Measurements from ENCODE around the gene UQCRH.
"Not testable (repeated sequence)": the region's sequence is repeated elsewhere in the genome, so short reads cannot be mapped to it uniquely, and the experiment has no call there.

The UQCRH gene

GRCh38 chr1:46334030-46334384 lies 30.5 kb downstream of the UQCRH start:
- no peak for DNase-seq

- no peak for DNase-seq
These were observed 31.6 kb downstream of the UQCRH start for GRCh38 chr1:46335081-46335480.

DNA sequence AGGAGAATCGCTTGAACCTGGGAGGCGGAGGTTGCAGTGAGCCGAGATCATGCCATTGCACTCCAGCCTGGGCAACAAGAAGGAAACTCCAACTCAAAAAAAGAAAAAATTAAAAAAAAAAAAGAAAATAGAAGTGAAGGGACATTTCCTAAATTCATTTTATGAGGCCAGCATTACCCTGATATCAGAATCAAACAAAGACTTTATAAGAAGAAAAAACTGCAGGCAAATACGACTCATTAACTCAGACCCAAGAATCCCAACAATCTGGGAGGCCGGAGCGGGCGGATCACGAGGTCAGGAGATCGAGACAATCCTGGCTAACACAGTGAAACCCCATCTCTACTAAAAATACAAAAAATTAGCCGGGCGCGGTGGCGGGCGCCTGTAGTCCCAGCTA lies 33.9 kb downstream of the UQCRH start:
- not testable (repeated sequence) for DNase-seq

GRCh38 chr1:46340404-46341221 lies 37.1 kb downstream of the UQCRH start, which contains the start of gene NSUN4:
Gene NSUN4 (plus strand): TSS chr1:46340807. CDS start chr1:46340827, 20 bp downstream.
- peak; percentile 96 for DNase-seq

- DNase-seq = no peak
These were observed 38.0 kb downstream of the UQCRH start for GRCh38 chr1:46341222-46342083.

- DNase-seq = no peak
These were observed 38.7 kb downstream of the UQCRH start for GRCh38 chr1:46342084-46342656.

- no peak for DNase-seq
These were observed 39.3 kb downstream of the UQCRH start for GRCh38 chr1:46342677-46343350.

GRCh38 chr1:46343351-46343695 lies 39.8 kb downstream of the UQCRH start:
- no peak for DNase-seq

DNA sequence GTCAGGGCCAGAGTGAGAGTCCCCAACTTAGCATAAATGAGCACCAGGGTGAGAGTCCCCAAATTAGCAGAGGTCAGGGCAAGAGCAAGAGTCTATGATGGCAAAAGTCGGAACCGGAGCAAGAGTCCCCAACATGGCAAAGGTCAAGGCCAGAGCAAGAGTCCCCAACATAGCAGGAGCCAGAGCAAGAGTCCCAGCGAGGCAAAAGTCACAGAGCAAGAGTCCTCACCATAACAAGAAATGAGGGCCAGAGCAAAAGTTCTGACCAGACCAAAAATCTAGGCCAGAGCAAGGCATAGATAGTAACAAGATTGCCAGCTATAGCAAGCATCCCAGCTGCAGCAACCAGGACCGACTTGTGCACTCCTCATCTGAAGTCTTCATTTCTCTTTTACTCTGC lies 40.2 kb downstream of the UQCRH start:
- DNase-seq = no peak

DNA sequence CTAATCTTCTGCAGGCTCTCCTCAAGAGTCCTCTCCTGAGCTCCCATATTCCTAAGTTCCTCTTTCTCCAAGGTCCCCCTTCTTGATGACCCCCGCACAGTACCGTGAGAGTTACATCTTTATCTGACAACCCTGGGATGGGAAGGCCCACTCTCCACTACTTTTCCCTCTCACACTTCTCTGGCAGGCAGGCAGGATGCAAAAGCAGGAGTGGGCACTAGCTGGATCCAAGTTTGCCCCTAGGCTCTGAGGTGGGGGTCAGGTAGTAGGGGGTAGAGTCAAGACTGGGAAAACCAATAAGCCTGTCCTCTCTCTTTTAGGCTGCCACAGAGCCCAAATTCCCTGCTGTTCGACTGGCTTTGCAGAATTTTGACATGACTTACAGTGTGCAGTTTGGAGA lies 41.0 kb downstream of the UQCRH start:
- DNase-seq = no peak

DNA sequence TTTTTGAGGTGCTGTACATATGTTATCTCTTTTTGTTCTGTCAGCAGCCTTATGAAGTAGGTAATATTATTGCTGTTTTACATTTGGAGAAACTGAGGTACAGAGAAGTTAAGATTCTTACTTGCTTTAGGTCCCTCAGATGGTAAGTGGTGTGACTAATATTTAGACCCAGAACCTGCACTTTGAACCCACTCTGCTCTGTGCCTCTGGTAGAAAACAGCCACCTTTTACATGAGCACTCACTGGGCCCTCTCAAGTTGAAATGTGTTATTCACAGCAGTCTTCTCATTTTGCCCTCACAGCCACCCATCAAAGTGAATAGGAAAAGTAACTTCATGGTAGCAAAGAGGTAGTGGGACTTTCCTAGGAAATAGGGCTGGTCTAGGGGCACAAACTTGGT lies 41.8 kb downstream of the UQCRH start:
- DNase-seq = no peak

DNA sequence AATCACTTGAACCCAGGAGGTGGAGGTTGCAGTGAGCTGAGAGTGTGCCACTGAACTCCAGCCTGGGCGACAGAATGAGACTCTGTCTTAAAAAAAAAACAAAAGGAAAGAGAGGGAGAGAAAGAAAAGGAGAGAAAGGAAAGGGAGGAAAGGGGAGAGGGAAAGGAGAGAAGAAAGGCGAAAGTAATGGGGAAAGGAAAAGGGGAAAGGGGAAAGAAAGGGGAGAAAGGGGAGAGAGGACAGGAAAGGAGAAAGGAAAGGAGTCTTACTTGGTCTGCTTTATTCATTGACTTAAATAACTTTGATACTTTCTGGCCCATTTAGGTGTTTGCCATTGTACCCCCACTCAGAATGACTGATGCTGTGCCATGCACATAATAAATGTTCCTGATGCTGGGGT lies 48.9 kb downstream of the UQCRH start:
- no peak for DNase-seq

GRCh38 chr1:46355920-46356319 lies 52.4 kb downstream of the UQCRH start:
- not testable (repeated sequence) for DNase-seq

DNA sequence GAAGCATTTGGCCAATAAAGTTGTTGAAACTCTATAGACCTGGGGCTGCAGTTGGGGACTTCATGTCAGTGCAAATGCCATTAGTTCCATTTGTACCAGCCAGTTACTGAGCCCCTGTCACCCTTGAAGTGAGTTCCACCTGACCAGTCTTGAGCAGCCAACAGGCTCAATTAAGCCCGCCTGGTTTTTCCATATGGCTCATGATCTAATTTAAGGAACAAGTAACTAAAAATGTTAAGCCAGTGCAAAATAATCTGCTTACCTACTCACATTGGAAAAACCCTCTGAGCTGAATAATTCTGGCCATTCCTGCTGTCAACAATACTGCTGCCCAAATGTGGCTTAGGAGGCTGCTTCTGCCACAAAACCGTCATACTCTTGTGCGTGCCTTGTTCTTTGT lies 58.7 kb downstream of the UQCRH start:
- DNase-seq = no peak

GRCh38 chr1:46363121-46363520 lies 59.6 kb downstream of the UQCRH start:
- no peak for DNase-seq

- DNase-seq = no peak
These were observed 61.1 kb downstream of the UQCRH start for GRCh38 chr1:46364612-46365011.

- DNase-seq = not testable (repeated sequence)
These were observed 62.3 kb downstream of the UQCRH start for GRCh38 chr1:46365796-46366195.

Data from NCI-H2171 treated with DMSO at 0.1 percent for 48 hours (cell line).